A673 (cell line): ENCODE measurements around the gene FOLR3.
"Not testable (repeated sequence)": the region's sequence is repeated elsewhere in the genome, so short reads cannot be mapped to it uniquely, and the experiment has no call there.

Source experiments
- CTCF ChIP-seq: fragments of 300-800, 200-600 bp; sonication (generic); conservative IDR thresholded peaks from 2 replicates; pipeline ENCODE4 v1.5.1; 2017; ENCODE audit warnings: low read depth, mild to moderate bottlenecking, antibody characterized with exemption, low read length, moderate library complexity, mixed read lengths
- EZH2 ChIP-seq: fragments of 200-600 bp; sonication (generic); IDR thresholded peaks from 2 replicates; pipeline ENCODE4 v1.6.1; 2017; ENCODE audit warnings: borderline replicate concordance, low read depth, mild to moderate bottlenecking, mixed read lengths, antibody characterized with exemption, low read length; ENCODE audit not compliant: poor library complexity, severe bottlenecking

GRCh38 chr11:72181553-72181958, 46.0 kb downstream of the FOLR3 start:
- TF ChIP-seq CTCF, result 0 out of 2 replicates have a peak, but pooled peaks have one; percentile 23
- TF ChIP-seq EZH2, result not testable (repeated sequence)
